KMS-11 (cell line): ENCODE data around the gene GCSAM.

Source experiments
- H2AFZ ChIP-seq: fragments of 200-600 bp; sonication (generic); 2 replicates; pipeline ENCODE4 v1.6.1; 2016; ENCODE audit warnings: antibody characterized with exemption, mixed run types, low read depth
- H3K27ac ChIP-seq: fragments of 200-600 bp; sonication (generic); 2 replicates; pipeline ENCODE4 v1.6.1; 2016; ENCODE audit warnings: mild to moderate bottlenecking, mixed run types
- H3K27me3 ChIP-seq: fragments of 200-600 bp; sonication (generic); 2 replicates; pipeline ENCODE4 v1.6.1; 2017; ENCODE audit warnings: mild to moderate bottlenecking, low read depth, mixed run types, moderate library complexity; ENCODE audit not compliant: insufficient read depth
- H3K36me3 ChIP-seq: fragments of 200-600 bp; sonication (generic); 2 replicates; pipeline ENCODE4 v1.6.1; 2017; ENCODE audit warnings: mild to moderate bottlenecking, mixed run types; ENCODE audit not compliant: insufficient read depth
- H3K4me1 ChIP-seq: fragments of 200-600 bp; sonication (generic); 2 replicates; pipeline ENCODE4 v1.6.1; 2016; ENCODE audit warnings: mild to moderate bottlenecking, low read depth, mixed run types; ENCODE audit not compliant: poor library complexity, severe bottlenecking
- H3K4me2 ChIP-seq: fragments of 200-600 bp; sonication (generic); 2 replicates; pipeline ENCODE4 v1.7.0; 2016; ENCODE audit warnings: mild to moderate bottlenecking, mixed run types
- H3K4me3 ChIP-seq: fragments of 200-600 bp; sonication (generic); IDR thresholded peaks from 2 replicates; pipeline ENCODE4 v1.6.1; 2017; ENCODE audit warnings: low read depth, low read length, mixed read lengths; ENCODE audit not compliant: insufficient read depth
- H3K79me2 ChIP-seq: fragments of 200-600 bp; sonication (generic); 2 replicates; pipeline ENCODE4 v1.6.1; 2016; ENCODE audit warnings: low read depth, mixed run types; ENCODE audit not compliant: insufficient read depth
- H3K9ac ChIP-seq: fragments of 200-600 bp; sonication (generic); 2 replicates; pipeline ENCODE4 v1.6.1; 2016; ENCODE audit warnings: mild to moderate bottlenecking, mixed run types
- H4K20me1 ChIP-seq: fragments of 200-600 bp; sonication (generic); 2 replicates; pipeline ENCODE4 v1.6.1; 2016; ENCODE audit warnings: mild to moderate bottlenecking, mixed run types; ENCODE audit not compliant: insufficient read depth
- TF ChIP-seq, protein P1 (sequence below): fragments of 200-600 bp; sonication (generic); conservative IDR thresholded peaks from 2 replicates; pipeline ENCODE4 v1.6.1; 2017; ENCODE audit warnings: low read depth, mild to moderate bottlenecking, antibody characterized with exemption, low read length, moderate library complexity, mixed read lengths

The GCSAM gene

DNA sequence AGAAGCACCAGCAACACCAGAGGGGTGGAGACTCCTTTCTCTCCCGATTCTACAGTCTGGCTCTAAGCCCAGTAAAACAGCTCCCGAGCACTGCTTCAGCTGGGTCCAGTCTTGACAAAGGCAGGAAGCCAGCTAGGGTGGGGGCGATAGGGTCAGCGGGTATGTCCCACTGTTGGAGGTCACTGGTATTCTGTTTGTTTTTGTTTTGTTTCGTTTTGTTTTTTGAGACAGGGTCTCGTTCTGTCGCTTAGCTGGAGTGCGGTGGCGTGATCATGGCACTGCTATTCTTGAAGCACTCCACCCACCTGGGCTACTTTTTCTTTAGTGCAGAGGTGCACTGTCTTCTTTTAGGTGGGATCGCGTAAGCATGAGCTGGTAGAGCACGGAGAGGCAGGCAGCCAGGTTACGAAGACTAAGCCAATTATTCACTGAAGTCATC is 16.3 kb downstream of the GCSAM start:
- Histone ChIP-seq H3K79me2 (no peaks in the 10 kb centered on the region), H3K36me3 (no peaks in the 10 kb centered on the region), H3K9ac (no peak overlapping the region), H3K4me3 (no peak overlapping the region), H3K4me1 (peaks cover 11% of the 10 kb centered on the region), H3K4me2 (no peak overlapping the region), H4K20me1 (no peaks in the 10 kb centered on the region), H3K27me3 (no peaks in the 10 kb centered on the region), H3K27ac (no peak overlapping the region), H2AFZ (no peak overlapping the region)
- TF ChIP-seq, protein P1, sequence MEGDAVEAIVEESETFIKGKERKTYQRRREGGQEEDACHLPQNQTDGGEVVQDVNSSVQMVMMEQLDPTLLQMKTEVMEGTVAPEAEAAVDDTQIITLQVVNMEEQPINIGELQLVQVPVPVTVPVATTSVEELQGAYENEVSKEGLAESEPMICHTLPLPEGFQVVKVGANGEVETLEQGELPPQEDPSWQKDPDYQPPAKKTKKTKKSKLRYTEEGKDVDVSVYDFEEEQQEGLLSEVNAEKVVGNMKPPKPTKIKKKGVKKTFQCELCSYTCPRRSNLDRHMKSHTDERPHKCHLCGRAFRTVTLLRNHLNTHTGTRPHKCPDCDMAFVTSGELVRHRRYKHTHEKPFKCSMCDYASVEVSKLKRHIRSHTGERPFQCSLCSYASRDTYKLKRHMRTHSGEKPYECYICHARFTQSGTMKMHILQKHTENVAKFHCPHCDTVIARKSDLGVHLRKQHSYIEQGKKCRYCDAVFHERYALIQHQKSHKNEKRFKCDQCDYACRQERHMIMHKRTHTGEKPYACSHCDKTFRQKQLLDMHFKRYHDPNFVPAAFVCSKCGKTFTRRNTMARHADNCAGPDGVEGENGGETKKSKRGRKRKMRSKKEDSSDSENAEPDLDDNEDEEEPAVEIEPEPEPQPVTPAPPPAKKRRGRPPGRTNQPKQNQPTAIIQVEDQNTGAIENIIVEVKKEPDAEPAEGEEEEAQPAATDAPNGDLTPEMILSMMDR: no peak

DNA sequence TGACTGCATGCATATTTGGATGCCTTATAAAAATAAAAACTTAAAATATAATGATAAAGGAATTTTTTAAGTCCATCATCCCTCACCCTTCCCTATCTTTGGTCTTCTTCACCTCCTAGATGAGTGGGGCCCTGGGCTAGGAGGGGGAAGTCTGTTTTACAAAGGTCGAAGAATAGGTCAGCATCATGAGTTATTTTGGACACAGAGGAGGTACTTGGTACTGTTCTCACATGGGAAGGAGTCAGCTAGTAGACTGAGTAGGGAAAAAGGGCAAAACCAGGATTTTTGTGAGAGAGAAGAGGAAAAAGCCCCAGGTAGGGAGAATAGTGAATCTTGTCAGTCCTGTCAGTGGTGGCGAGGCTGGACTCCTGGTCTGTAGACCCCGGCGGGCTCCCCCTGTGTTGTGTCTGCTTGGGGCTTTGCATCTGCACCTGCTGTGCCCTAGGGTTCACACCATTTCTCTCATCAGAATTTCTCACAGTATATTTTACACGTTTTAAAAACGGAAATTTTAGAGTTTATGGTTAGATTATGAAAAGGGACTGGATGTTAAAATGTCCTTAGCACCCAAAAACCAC is 17.2 kb downstream of the GCSAM start:
- H2AFZ ChIP-seq: no peak overlapping the region
- H3K27ac ChIP-seq: no peak overlapping the region
- peaks cover 16% of the 10 kb centered on the region for H3K4me1 ChIP-seq
- no peaks in the 10 kb centered on the region for H4K20me1 ChIP-seq
- no peak overlapping the region for H3K4me2 ChIP-seq
- no peak overlapping the region for H3K9ac ChIP-seq
- no peaks in the 10 kb centered on the region for H3K36me3 ChIP-seq
- H3K27me3 ChIP-seq: no peaks in the 10 kb centered on the region
- no peaks in the 10 kb centered on the region for H3K79me2 ChIP-seq
- TF ChIP-seq, protein P1: no peak
- no peak overlapping the region for H3K4me3 ChIP-seq

DNA sequence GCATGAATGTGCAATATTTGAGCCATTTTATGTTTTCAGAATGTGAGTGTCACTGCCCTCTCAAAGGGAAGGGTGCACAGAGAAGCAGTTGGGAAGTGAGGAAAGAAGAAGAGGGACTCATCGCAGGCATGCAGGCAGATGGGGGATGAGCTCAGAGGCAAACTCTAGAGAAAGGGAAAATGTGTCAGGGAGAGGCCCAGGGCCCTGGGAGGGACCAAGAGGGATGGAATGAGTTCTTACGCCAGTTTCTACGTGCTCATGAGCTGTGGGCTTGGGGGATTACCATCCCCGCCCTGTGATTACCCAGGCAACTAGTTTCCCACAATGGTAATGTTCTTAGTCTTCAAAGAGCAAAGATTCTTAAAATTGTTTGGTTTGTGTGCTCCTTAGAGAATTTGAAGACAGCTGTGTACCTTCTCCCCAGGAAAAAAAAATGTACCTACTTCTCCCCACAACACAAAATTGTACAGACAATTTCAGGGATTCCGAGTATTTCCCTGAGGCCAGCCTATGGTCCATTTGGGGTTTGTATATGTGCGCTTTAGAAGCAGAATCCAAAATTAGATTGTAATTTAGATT is 17.8 kb downstream of the GCSAM start:
- H3K27me3 ChIP-seq: no peaks in the 10 kb centered on the region
- H3K4me2 ChIP-seq: no peak overlapping the region
- TF ChIP-seq, protein P1: no peak
- H3K36me3 ChIP-seq: no peaks in the 10 kb centered on the region
- H4K20me1 ChIP-seq: no peaks in the 10 kb centered on the region
- no peak overlapping the region for H3K9ac ChIP-seq
- no peak overlapping the region for H3K27ac ChIP-seq
- H2AFZ ChIP-seq: no peak overlapping the region
- peaks cover 17% of the 10 kb centered on the region for H3K4me1 ChIP-seq
- H3K4me3 ChIP-seq: no peak overlapping the region
- H3K79me2 ChIP-seq: no peaks in the 10 kb centered on the region

DNA sequence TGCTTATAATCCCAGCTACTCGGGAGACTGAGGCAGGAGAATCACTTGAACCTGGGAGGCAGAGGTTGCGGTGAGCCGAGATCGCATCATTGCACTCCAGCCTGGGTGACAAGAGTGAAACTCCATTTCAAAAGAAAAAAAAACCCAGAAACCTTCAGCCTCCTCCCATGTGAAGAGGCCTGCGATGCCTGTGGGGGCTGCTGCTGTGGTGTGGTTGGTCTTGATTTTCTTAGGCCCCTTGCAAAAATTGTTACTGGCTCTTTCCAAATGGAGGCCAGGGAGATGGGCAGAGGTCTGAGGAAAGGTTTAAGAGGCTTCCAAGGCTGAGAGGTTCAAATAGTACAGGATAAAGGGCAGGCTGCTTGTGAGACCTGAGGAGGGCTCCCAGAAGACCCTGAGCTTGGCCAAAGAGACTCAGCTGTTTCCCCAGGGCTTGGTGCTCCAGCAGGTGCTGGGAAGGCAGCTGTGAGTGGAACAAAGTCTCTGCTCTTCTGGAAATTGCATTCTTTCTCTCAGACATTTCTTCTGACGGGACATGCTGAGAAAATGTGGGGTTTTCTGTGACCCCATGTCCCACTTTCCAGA is 18.4 kb downstream of the GCSAM start:
- no peak overlapping the region for H3K4me3 ChIP-seq
- no peak overlapping the region for H3K9ac ChIP-seq
- H2AFZ ChIP-seq: no peak overlapping the region
- no peaks in the 10 kb centered on the region for H3K36me3 ChIP-seq
- H3K79me2 ChIP-seq: no peaks in the 10 kb centered on the region
- no peaks in the 10 kb centered on the region for H3K27me3 ChIP-seq
- H3K4me2 ChIP-seq: no peak overlapping the region
- H3K4me1 ChIP-seq: peaks cover 23% of the 10 kb centered on the region
- no peak overlapping the region for H3K27ac ChIP-seq
- no peaks in the 10 kb centered on the region for H4K20me1 ChIP-seq
- TF ChIP-seq, protein P1: no peak
